GM06990 (cell line): ENCODE results near the gene PTPRS.
"Not testable (repeated sequence)": the region's sequence is repeated elsewhere in the genome, so short reads cannot be mapped to it uniquely, and the experiment has no call there.

Source experiments
- DNase-seq: peaks from one replicate; pipeline ENCODE4 v3.0.0-alpha.2; 2011; ENCODE audit not compliant: insufficient read length; ENCODE audit errors: extremely low read depth
- H3K27me3 ChIP-seq: replicated peaks from 2 replicates; pipeline ENCODE4 v1.6.0; 2011; ENCODE audit warnings: low read length; ENCODE audit not compliant: control insufficient read depth, insufficient read depth
- H3K36me3 ChIP-seq: 2 replicates; pipeline ENCODE4 v1.5.1; 2011; ENCODE audit warnings: low read length; ENCODE audit not compliant: control insufficient read depth, insufficient read depth
- H3K4me3 ChIP-seq: replicated peaks from 2 replicates; pipeline ENCODE4 v1.5.1; 2011; ENCODE audit warnings: low read depth, mild to moderate bottlenecking, control low read depth, low read length
- TF ChIP-seq, protein P1 (sequence below): IDR thresholded peaks from 2 replicates; pipeline ENCODE4 v1.5.1; 2011; ENCODE audit warnings: low read length, control low read depth, mild to moderate bottlenecking, inconsistent platforms; ENCODE audit not compliant: insufficient read depth, poor library complexity, severe bottlenecking

Gene PTPRS

DNA sequence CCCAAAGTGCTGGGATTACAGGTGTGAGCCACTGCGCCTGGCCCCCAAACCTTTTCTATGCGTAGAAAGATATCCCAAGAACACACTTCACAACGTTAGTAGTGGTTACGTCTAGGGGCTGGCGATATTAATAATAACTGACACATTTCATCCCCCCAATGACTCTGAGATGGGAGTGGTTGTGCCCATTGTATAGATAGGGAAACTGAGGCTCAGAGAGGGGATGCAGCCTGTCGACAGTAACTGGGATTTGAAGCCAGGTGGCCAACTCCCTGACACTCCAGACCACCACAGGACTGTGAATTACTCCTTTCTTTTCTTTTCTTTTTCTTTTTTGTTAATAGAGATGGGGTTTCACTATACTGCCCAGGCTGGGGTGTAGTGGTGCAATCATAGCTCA, 25.3 kb upstream of the PTPRS start:
- no peak overlapping the region for H3K4me3 ChIP-seq
- TF ChIP-seq, protein P1, sequence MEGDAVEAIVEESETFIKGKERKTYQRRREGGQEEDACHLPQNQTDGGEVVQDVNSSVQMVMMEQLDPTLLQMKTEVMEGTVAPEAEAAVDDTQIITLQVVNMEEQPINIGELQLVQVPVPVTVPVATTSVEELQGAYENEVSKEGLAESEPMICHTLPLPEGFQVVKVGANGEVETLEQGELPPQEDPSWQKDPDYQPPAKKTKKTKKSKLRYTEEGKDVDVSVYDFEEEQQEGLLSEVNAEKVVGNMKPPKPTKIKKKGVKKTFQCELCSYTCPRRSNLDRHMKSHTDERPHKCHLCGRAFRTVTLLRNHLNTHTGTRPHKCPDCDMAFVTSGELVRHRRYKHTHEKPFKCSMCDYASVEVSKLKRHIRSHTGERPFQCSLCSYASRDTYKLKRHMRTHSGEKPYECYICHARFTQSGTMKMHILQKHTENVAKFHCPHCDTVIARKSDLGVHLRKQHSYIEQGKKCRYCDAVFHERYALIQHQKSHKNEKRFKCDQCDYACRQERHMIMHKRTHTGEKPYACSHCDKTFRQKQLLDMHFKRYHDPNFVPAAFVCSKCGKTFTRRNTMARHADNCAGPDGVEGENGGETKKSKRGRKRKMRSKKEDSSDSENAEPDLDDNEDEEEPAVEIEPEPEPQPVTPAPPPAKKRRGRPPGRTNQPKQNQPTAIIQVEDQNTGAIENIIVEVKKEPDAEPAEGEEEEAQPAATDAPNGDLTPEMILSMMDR = no peak
- no peaks in the 10 kb centered on the region for H3K36me3 ChIP-seq
- DNase-seq = no peak
- H3K27me3 ChIP-seq = no peaks in the 10 kb centered on the region

GRCh38 chr19:5364674-5365073, 24.1 kb upstream of the PTPRS start:
- DNase-seq = no peak
- H3K4me3 ChIP-seq = no peak overlapping the region
- TF ChIP-seq, protein P1 = no peak
- H3K36me3 ChIP-seq = no peaks in the 10 kb centered on the region
- no peaks in the 10 kb centered on the region for H3K27me3 ChIP-seq

DNA sequence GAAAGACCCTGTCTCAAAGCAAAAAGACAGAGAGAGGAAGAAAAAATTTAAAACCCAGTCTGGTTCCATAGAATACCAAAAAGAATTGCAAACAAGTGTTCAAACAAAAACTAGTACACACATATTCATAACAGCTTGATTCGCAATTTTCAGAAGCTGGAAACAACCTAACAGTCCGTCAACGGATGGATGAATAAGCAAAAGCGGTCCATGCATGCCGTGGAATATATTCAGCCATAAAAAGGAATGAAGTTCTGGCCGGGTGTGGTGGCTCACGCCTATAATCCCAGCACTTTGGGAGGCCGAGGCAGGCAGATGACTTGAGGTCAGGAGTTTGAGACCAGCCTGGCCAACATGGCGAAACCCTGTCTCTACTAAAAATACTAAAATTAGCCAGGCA, 21.2 kb upstream of the PTPRS start:
- H3K4me3 ChIP-seq, H3K27me3 ChIP-seq, H3K36me3 ChIP-seq, DNase-seq: not testable (repeated sequence)

- DNase-seq = no peak
- Histone ChIP-seq H3K27me3 (no peaks in the 10 kb centered on the region), H3K4me3 (no peak overlapping the region), H3K36me3 (no peaks in the 10 kb centered on the region)
- TF ChIP-seq, protein P1 = no peak
These were observed 20.8 kb upstream of the PTPRS start for GRCh38 chr19:5361407-5361806.

GRCh38 chr19:5360003-5360780, 19.6 kb upstream of the PTPRS start:
- no peak for DNase-seq
- TF ChIP-seq, protein P1 = no peak
- Histone ChIP-seq H3K4me3 (no peak overlapping the region), H3K36me3 (no peaks in the 10 kb centered on the region), H3K27me3 (no peaks in the 10 kb centered on the region)

DNA sequence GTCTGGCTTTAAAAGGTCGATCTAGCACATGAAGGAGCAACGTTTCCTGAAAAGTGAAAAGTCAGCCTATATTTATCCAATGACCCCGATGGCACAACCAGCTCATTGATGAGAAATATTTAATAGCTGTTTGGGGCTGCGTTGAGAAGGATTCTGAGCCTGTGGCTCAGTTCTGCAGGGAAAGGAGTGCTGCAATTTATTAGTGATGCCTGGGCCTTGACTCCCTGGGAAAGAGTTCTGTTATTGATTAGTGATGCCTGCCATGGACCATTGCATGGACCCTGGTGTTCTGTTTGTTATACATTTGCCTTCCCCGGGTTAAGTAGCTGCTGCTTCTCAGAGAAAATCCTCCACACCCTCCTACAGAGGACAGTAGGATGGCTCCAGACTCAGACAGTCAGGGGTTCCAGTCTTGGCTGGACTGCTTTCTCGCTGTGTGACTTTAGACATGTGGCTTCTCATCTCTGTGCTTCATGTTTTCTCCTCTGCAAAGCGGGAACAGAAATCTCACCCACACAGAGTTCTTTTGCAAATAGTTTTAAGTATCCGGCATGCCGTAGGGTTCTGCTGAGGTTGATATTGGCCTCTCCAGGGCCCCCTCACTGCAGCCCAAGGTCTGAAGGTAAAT, 17.7 kb upstream of the PTPRS start:
- Histone ChIP-seq H3K4me3 (no peak overlapping the region), H3K27me3 (no peaks in the 10 kb centered on the region; the same call in 1 of the 2 replicates), H3K36me3 (no peaks in the 10 kb centered on the region)
- TF ChIP-seq, protein P1 = no peak
- no peak for DNase-seq
